NCI-H146 treated with DMSO at 0.1 percent for 48 hours (cell line): ENCODE data around the gene KCNAB1.
"Not testable (repeated sequence)": the region's sequence is repeated elsewhere in the genome, so short reads cannot be mapped to it uniquely, and the experiment has no call there.

Source experiments
- DNase-seq: peaks from one replicate; lab custom pipeline; 2025; ENCODE audit not compliant: unreplicated experiment; lab: John Stamatoyannopoulos, UW

KCNAB1 gene

DNA sequence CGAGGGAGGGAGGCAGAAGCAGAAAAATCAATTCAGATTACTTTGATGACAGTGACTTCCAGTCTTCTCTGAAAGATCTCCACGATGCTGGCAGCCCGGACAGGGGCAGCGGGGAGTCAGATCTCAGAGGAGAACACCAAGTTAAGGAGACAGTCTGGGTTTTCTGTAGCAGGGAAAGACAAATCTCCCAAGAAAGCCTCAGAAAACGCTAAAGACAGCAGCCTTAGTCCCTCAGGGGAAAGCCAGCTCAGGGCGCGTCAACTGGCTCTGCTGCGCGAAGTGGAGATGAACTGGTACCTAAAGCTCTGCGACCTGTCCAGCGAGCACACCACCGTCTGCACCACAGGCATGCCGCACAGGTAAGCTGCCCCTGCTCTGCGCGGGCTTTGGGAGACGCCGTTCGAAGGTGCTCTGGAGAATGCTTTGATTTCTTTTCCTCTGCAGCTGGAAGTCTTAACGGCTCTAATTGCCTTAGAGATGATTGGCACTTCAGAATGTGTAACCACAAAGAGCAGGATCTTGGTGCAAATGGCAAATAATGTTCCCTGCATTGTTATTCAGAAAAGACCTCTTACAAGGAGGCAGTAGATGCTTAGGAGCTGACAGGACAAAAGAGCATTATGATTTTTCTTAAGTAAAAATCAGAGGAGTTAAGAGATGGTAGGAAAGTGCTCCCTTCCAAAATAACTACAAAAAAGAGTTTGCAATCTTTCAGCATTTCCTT lies at the start of gene KCNAB1:
TSS of gene KCNAB1 (plus strand) at position 51 of the 724 bp plus-strand sequence.
- DNase-seq = no peak

DNA sequence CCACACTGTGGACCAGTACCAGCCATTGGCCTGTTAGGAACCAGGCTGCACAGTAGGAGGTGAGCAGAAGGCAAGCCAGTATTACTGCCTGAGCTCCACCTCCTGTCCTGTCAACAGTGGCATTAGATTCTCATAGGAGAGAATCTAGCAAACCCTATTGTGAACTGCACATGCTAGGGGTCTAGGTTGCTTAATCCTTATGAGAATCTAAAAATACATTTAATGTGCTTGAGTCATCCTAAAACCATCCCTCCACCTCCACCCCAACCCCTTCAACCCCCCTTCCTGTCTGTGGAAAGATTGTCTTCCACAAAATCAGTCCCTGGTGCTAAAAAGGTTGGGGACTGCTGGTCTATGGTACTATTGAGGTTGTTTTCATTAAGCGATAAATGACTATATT lies 49.3 kb upstream of the KCNAB1 start:
- no peak for DNase-seq

DNA sequence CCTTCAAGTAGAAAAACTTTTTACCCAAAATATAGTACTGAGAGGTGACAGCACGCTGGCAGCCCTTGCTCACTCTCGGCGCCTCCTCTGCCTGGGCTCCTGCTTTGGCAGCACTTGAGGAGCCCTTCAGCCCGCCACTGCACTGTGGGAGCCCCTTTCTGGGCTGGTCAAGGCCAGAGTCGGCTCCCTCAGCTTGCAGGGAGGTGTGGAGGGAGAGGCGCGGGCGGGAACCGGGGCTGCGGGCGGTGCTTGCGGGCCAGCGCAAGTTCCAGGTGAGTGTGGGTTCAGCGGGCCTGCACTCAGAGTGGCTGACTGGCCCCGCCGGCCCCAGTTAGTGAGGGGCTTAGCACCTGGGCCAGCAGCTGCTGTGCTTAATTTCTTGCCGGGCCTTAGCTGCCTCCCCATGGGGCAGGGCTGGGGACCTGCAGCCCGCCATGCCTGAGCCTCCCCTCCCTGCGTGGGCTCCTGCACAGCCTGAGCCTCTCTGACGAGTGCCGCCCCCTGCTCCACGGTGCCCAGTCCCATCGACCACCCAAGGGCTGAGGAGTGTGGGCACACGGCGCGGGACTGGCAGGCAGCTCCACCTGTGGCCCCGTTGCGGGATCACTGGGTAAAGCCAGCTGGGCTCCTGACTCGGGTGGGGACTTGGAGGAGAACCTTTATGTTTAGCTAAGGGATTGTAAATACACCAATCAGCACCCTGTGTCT lies 47.3 kb upstream of the KCNAB1 start:
- DNase-seq = not testable (repeated sequence)

DNA sequence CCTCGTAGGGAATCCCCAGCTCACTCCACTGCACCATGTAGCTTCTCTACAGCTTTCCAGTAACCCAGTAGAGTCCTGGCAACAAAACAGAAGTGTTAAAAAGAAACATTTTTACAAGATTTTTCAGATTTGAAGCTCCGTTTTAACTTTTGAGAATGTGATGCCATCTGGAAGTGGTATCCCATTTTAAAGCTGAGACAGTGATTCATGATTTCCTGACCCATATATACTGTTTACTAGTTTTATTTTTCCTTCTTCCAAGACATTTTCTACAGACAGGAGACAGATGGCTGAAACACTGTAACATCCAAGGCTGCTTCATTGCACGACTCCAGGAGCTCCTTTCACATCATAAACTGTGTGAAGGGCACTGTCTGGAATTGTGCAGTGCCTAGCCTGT lies 30.3 kb upstream of the KCNAB1 start:
- no peak for DNase-seq

DNA sequence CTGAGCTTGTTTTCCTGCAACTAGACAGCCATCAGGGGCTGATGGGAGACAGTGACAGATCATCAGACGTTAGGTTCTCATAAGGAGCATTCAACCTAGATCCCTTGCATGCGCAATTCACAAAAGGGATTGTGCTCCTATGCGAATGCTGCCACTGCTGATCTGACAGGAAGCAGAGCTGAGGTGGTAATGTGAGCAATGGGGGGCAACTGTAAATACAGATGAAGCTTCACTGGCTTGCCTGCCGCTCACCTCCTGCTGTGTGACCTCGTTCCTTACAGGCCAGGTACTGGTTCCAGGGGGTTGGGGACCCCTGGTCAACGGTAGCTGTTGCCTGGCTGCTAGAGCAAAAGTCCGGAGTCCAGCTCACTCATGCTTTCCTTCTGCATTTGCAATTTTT lies 26.4 kb upstream of the KCNAB1 start:
- DNase-seq = no peak

DNA sequence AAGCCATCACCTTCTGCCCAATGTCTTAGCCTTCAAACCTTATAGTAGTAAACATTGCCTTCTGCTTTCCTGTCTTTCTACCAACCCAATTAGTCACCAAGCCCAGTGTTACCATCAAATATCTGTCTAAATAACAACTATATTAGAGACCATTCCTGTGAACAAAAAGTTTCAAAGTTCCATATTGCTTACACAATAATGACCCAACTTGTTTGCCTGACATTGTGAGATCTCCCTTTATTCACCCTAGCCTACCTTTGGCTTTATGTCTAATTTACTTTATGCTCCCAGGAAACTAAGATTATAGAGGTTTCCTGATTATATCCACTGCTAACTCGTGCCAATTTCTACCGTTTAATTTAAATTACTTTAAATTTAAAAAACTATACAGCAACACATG lies 26.0 kb upstream of the KCNAB1 start:
- no peak for DNase-seq

DNA sequence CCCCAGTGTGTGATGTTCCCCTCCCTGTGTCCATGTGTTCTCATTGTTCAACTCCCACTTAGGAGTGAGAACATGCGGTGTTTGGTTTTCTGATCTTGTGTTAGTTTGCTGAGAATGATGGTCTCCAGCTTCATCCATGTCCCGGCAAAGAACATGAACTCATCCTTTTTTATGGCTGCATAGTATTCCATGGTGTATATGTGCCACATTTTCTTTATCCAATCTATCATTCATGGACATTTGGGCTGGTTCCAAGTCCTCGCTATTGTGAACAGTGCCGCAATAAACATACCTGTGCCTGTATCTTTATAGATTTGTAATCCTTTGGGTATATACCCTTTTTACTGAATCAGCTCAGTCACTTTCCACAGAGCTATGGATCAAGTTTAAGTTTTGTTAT lies 24.7 kb upstream of the KCNAB1 start:
- not testable (repeated sequence) for DNase-seq

DNA sequence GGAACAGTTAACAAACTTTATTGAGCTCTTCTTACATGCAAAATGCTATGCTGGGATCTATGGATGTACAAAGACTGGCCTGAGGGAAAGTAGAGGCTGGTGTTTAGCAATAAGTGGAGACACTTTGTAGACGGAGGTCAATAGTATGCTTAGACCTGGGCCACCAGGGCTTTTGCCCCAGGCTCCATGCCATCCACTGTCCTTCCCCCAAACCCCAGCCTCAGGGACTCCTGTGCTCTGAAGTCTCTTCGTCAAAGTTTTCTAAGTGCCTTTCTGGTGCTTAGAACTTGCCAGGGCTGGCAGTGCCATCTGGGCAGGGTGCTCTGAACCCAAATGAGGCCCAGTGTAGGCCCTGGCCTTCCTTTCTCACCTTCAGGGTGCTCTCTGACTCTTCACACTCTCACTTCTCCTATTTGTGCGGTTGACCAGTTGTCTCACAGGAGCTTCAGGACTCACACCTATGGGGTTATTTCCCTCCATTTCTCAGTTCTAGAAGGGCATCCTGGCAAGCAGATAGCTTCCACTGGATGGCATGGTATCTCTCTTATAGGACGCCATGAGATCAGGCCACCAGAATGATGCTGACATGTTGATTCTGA lies 21.8 kb upstream of the KCNAB1 start:
- DNase-seq = no peak

DNA sequence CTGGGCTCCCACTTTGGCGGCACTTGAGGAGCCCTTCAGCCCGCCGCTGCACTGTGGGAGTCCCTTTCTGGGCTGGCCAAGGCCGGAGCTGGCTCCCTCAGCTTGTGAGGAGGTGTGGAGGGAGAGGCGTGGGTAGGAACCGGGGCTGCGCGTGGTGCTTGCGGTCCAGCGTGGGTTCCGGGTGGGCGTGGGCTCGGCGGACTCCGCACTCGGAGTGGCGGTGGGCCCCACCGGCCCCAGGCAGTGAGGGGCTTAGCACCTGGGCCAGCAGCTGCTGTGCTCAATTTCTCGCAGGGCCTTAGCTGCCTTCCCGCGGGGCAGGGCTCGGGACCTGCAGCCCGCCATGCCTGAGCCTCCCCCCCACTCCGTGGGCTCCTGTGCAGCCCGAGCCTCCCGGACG lies 21.0 kb upstream of the KCNAB1 start:
- DNase-seq = not testable (repeated sequence)

DNA sequence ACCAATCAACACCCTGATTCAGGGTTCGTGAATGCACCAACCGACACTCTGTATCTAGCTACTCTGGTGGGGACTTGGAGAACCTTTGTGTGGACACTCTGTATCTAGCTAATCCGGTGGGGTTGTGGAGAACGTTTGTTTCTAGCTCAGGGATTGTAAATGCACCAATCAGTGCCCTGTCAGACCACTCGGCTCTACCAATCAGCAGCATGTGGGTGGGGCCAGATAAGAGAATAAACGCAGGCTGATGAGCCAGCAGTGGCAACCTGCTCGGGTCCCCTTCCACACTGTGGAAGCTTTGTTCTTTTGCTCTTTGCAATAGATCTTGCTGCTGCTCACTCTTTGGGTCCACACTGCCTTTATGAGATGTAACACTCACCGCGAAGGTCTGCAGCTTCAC lies 20.4 kb upstream of the KCNAB1 start:
- not testable (repeated sequence) for DNase-seq

DNA sequence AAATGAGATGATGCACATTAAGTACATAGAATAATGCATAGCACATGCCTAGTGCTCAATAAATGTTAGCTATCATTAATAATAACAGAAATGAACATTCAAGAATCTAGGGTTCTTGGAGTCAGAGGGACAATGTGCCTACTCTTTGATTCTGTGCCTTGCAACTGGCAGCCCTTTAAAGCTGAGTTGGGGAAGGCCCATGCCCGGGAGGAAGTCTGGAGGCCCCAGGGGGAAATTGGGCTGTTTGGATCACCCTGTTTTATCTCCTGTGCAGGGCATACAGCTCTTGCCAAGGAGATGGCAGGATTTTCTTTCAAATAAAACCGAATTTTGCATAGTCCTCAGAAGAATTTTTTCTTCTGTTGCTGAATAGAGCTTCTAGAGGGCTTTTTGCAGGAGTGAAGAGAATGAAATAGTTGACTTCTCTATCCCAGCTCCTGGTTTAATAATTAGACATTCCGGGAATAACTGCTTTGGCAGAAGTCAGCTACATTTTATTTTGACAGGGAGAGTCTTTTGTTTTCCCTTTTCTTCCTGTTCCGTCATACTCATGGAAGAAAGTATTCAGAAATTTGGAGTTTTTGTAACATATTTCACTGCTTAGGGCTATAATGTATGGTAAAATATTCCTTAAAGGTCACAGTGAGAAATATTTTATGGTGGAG lies 18.0 kb upstream of the KCNAB1 start:
- no peak for DNase-seq

DNA sequence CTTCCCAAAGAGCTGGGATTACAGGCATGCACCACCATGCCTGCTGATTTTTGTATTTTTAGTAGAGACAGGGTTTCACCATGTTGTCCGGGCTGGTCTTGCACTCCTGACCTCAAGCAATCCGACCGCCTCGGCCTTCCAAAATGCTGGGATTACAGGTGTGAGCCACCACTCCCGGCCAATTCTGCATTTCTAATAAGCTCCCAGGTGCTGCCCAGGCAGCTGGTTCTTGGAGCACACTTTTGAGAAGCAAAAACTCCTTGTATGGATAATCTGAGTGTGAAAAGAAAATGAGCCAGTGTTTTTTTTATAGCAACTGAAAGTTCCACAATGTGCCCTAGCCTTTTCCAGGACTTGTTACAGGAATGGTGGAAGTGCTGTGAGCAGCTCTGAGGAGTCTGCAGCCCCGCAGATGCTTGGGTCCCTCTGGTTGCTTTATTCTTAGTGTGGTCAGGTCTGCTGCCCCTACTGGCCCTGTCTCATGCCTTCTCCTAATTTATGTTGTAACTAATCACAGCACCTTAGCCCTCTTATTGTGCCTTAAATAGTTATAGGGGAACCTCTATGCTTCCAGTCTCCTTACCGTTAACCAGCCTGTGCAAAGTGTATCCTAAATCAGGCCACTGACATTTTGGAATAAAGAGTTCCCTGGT lies 13.5 kb upstream of the KCNAB1 start:
- DNase-seq = no peak

DNA sequence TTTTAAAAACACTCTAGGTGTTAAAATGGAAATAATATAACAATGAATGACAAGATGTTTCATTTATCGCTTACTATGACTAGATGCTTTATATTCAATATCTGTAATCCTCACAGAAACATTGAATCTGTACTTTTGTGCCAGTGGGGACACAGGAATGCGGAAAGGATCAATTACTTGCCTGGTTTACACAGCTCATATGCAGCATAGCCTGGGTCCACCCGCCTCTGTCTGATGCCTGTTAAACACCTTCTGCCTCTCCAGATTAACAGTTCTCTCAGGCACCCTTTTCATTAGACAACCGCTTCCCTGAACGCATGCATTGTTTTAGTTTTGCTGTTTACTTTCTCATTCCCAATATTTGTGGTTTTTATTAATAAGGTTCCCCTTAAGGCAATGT lies 12.9 kb upstream of the KCNAB1 start:
- no peak for DNase-seq

DNA sequence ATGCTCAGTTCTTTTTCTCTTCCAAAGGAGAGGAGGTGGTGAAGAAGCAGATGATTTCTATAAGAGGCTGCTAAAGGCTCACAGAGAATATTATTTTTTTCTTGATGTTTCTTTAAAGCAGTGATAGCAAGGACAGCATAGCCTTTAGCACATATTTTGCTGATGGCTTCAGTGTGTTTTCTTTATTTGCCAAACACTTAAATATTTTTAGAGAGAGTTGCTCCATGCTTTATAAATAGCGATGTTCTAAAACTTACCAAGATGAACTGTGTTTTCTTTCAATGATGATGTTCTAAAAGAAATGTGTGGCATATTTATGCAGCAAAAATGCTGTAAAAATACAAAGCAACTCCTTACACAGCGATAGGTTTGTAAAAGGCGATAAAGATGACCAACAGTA lies 11.8 kb upstream of the KCNAB1 start:
- DNase-seq = no peak

DNA sequence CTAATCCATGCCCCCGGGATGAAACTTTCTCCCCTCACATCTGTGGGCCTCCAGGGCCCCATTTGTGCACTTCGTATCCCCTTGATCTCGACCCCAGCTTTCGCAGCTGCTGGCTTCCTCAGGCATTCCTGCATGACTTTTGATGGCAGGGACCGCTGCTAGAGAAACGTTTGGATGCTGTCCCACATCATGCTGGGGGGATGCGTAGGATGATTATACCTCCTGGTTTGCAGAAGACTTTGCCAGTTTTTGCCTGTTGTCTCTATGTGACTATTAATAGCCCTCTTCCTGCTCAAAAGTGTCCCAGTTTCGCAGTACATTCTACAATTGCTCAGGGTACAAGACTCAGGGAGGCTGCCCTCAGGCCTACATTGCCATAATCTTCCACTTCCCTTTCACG lies 10.4 kb upstream of the KCNAB1 start:
- DNase-seq = no peak

DNA sequence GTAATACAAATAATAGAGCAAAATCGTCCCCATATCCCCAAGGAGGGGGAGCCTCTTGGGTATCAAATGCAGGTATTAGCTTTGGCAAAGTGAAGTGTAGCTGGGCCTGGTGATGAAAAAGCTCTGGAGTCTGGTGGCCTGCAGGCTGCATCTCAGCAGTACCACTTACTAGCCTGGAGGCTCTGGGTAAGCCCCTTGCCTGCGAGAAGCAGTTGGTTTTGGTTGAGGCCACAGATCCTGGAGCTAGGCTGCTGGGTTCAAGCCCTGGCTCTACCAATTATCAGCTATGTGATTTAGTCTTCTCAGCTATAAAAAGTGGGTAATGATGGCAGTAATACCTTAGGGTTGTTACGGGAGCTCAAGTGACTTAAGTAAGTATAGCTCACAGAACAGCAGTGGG lies 6.1 kb downstream of the KCNAB1 start:
- no peak for DNase-seq

DNA sequence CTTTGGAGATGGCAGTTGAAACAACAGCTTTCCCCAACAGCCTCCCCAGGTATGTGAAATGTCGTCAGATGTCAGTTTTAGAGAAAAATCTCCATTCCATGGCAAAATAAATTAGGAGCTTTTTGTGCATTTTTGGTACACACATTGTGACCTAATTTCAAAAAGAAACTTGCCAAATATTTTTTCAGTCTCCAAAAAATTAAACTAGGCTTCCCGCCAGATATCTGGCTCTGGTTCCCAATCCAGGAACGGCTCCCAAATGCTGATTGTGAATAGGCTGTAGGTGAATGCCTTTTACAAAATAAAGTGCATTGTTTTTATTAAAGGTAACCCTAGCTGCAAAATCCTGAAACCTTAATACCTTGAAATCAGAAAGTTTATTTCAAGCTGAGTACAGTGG lies 10.9 kb downstream of the KCNAB1 start:
- no peak for DNase-seq

DNA sequence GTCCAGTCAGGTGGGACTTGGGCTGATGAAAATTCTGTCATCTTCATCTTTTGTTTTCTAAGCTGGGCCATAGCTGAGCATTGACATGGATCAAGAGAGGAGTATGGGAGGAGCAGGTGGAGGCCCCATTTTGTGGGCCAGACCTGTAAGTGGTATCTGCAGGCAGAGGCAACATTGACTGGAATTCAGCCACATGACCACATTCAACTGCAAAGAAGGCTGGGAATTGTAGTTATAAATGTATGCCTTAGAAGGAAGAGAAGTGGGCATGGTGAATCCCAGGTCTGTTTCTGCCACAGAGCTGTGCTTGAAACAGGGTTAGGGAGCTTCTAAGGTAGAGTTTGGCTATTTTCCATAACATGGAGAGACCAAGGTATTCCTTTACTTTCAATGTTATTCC lies 11.4 kb downstream of the KCNAB1 start:
- DNase-seq = no peak

DNA sequence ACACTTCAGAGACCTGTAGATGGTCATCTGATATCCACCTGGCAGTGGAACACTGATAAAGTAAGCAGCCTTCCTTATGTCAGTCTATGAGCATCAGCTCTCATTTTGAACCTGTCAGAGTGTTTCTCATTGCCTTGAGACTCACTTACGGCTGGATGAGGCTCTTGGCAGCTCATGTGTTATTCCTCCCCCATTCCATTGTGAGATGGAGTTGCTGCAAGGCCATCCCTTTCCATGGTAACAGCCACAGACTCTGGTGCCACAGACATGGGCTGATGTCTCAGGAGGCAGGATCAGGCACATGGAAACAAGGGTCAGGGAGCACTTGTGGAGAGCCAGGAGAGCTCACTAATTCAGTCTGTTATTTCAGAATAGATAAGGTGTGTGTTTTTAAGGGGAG lies 11.9 kb downstream of the KCNAB1 start:
- DNase-seq = no peak

DNA sequence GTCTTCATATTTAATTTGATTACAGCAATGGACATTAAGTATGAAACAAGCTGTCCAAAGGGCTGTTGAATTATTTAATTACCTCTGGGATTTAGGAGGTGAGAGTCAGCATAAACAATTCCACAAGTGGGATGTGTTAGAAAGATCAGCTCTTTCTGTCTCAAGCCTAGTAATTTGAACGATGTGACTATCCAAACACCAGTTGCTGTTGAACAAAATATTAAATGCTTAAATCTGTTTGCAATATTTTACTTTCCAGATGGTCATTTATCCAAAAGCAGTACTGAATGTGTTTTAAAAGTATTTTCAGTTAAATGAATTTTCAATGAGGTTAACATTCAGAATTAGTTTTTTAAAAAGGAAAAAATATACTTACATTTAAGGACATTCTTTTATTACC lies 12.7 kb downstream of the KCNAB1 start:
- DNase-seq = no peak

DNA sequence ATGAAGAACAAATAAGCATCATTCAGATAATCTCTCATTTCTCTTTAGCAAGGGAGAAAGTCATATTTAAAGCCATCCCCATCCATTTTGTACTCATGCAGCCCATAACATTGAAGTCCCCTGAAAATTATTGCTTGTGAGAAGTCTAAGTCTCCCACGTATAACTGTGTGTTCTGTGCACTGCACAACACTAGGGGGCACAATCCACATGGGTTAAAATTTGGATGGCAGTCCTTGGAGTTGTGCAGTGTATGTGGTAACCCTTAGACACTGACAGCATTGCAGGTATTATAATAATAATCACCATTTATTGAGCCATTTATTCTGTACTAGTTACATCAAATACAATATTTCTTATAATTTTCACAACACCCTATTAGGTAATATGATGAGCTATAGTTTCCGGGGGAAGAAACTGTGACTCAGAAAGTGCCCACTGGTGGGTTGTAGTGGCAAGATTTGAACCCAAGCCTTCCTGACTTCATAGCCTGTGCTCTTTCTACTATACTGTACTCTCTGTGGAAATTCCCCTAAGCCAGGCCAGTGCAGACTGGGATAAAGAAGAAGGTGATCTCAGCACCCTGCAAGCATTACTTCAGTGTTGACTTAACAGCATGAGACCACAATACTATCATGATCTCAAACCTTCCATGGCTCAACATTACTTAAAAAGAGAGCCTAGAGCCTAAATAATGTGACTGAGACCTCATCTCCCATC lies 15.7 kb downstream of the KCNAB1 start:
- DNase-seq = no peak
